Measurements from ENCODE around the gene TNFSF11.

TNFSF11 gene

DNA sequence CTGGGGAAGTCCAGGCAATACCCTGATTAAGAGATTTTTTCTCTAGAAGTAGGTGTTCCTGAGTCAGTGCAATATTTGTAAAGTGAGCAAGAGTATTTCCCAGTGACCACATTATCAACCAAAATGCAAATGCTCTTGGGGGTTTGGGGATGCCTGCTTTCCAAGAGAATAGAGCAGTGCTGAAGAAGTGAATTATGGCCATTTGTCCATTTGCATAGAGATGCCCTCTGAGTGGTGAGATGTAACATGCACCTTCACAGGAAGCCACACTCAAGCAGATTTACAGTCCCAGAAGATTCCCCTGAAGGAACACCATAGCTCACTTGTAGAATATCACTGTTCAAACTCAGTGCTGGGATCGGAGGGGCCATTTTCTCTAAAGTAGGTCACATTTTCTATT, 71.8 kb downstream of the TNFSF11 start:
- no peaks in the 10 kb centered on the region for H3K27me3 ChIP-seq (ENCODE audit: control insufficient read depth, insufficient read depth, low read length)
- no peak overlapping the region for H3K4me3 ChIP-seq (ENCODE audit: low read depth, low read length)
- H3K4me1 ChIP-seq (ENCODE audit: control insufficient read depth, insufficient read depth, low read length), result no peaks in the 10 kb centered on the region
- H3K36me3 ChIP-seq (ENCODE audit: control insufficient read depth, insufficient read depth, low read length), result no peaks in the 10 kb centered on the region
- no peaks in the 10 kb centered on the region for H3K9me3 ChIP-seq (ENCODE audit: control insufficient read depth, insufficient read depth, low read length)
- H3K9ac ChIP-seq (ENCODE audit: low read depth, low read length), result no peak overlapping the region

DNA sequence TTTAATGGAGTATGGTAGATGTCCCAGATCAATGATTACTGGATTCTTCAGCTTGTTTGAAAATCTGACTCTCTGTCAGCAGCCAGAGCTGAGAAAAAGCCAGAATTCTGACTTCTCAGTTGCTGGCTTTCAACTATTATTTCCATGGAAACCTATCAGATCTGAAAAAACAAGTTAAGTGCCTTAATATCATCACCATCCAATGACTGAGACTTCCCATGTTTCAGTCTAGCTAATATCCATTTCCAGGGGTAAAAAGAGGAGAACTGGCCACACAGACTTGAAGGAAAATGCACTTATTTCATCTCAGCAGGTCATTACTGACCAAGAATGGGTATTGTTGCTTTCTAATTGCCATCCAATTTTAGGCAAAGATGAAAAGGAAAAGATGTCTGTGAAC, 75.2 kb downstream of the TNFSF11 start:
- H3K4me1 ChIP-seq (ENCODE audit: control insufficient read depth, insufficient read depth, low read length), result no peaks in the 10 kb centered on the region
- H3K4me3 ChIP-seq (ENCODE audit: low read depth, low read length), result no peak overlapping the region
- no peaks in the 10 kb centered on the region for H3K27me3 ChIP-seq (ENCODE audit: control insufficient read depth, insufficient read depth, low read length)
- H3K9ac ChIP-seq (ENCODE audit: low read depth, low read length), result no peak overlapping the region
- H3K36me3 ChIP-seq (ENCODE audit: control insufficient read depth, insufficient read depth, low read length), result no peaks in the 10 kb centered on the region
- H3K9me3 ChIP-seq (ENCODE audit: control insufficient read depth, insufficient read depth, low read length), result no peaks in the 10 kb centered on the region

DNA sequence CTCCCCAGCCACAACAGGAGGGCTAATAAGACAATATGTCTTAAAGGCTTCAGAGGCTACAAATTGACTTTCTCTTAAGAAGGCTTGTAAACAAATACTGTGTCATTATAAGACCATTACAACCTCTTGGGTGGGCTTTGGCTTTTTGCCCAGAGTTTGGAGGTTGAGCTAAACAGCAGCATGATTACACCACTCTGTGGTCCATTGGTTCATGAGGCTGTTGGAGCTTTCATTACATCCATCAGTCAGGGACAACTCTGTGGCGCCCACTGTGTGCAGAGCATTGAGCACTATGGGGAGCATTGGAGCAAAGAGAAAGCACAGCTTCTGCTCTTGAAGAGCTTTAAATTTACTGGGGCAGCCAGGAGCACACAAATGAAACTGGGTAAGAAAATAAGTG, 75.9 kb downstream of the TNFSF11 start:
- no peaks in the 10 kb centered on the region for H3K9me3 ChIP-seq (ENCODE audit: control insufficient read depth, insufficient read depth, low read length)
- no peaks in the 10 kb centered on the region for H3K36me3 ChIP-seq (ENCODE audit: control insufficient read depth, insufficient read depth, low read length)
- no peaks in the 10 kb centered on the region for H3K27me3 ChIP-seq (ENCODE audit: control insufficient read depth, insufficient read depth, low read length)
- H3K9ac ChIP-seq (ENCODE audit: low read depth, low read length), result no peak overlapping the region
- no peak overlapping the region for H3K4me3 ChIP-seq (ENCODE audit: low read depth, low read length)
- H3K4me1 ChIP-seq (ENCODE audit: control insufficient read depth, insufficient read depth, low read length), result no peaks in the 10 kb centered on the region

DNA sequence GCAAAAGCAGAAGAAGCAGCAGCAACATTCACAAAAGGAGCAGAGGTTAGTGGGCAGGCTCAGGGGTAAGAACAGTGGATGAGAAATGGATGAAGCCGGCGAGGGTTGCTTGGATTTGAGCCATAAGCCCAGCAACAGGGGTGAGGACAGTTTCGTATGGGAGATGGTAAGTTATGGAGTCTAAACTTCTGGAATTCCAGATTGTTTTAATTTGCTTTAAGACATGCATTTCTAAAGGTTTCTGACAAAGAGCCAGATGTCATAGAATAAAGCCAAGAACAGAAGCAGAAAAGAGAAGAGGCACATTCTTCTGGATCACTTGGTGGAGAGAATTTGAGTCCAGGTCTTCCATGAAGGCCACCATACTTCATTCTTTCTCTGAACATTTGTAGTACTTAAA, 76.6 kb downstream of the TNFSF11 start:
- Histone ChIP-seq H3K9me3 (ENCODE audit: control insufficient read depth, insufficient read depth, low read length) (no peaks in the 10 kb centered on the region), H3K27me3 (ENCODE audit: control insufficient read depth, insufficient read depth, low read length) (no peaks in the 10 kb centered on the region), H3K36me3 (ENCODE audit: control insufficient read depth, insufficient read depth, low read length) (no peaks in the 10 kb centered on the region), H3K4me3 (ENCODE audit: low read depth, low read length) (no peak overlapping the region), H3K4me1 (ENCODE audit: control insufficient read depth, insufficient read depth, low read length) (peaks cover under 1% of the 10 kb centered on the region), H3K9ac (ENCODE audit: low read depth, low read length) (no peak overlapping the region)

DNA sequence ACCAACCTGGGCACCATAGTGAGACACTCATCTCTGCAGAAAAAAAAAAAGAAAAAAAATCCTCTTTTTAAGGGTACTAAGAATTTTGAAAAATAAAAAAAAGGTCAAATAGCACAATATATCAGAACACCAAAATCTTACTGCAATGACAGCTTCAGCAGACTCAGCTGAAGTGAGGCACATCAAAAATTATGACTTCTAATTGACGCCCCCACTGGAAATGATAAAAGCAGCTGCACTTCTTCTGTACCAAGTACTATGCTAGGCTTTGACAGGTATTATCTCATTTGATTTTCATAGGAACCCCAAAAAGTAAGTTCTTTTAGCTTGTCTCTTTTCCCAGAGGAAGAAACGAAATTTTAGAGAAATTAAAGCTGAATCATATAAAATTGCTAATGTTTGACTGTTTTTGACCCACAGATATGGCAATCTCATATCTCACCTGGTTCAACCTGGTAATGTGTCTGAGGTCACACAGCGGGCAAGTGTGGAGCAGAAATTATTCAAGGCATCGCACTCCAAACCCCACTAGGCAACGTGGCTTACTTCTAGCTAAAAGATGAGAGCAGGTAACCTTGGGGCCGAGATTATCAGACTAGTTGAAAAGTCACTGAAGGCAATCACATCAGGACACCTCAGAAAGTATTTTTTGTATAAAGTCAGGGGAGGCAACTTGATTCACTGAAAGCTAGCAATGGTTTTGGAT, 78.1 kb downstream of the TNFSF11 start:
- H3K36me3 ChIP-seq (ENCODE audit: control insufficient read depth, insufficient read depth, low read length), result no peaks in the 10 kb centered on the region

DNA sequence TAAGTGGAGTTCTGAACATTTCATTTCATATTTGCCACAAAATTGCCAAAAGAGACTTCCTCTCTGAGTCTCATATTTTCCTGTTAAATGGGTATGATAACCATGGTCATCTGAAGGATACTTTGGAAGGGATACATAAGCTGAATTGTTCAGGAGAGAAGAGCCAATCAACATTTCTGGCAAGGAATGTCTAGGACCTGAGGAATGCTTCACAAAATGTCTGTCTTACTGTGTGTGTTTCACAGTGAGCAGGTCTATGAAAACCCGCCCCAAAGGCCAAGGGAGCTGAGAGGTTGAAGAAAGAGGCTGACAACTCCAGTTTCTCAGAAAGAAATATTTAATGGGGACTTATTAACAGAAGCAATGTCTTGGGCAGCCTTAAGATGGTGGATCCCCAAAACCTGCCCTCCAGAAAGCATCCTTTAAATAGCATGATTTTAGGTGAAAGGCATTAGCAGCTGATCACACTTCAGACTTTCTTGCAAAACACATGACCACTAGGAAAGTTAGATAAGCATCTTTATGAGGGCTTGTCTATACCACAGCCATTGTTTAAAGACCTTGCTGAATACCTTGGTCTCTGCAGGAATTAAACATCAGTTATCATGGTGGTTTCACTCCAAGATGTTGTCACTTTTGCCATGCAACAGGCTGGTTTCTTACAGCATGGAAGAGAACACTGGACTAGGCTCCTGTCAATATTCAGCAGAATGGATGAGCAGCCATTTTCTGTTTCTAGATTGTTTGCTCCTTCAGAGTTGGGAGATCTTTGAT, 78.9 kb downstream of the TNFSF11 start:
- Histone ChIP-seq H3K4me3 (ENCODE audit: low read depth, low read length) (no peak overlapping the region), H3K36me3 (ENCODE audit: control insufficient read depth, insufficient read depth, low read length) (no peaks in the 10 kb centered on the region), H3K4me1 (ENCODE audit: control insufficient read depth, insufficient read depth, low read length) (peaks cover 9% of the 10 kb centered on the region), H3K27me3 (ENCODE audit: control insufficient read depth, insufficient read depth, low read length) (no peaks in the 10 kb centered on the region), H3K9ac (ENCODE audit: low read depth, low read length) (no peak overlapping the region), H3K9me3 (ENCODE audit: control insufficient read depth, insufficient read depth, low read length) (no peaks in the 10 kb centered on the region)

More for the DNA sequence above, 78.1 kb downstream of the TNFSF11 start:
- no peaks in the 10 kb centered on the region for H3K9me3 ChIP-seq (ENCODE audit: control insufficient read depth, insufficient read depth, low read length)
- no peak overlapping the region for H3K9ac ChIP-seq (ENCODE audit: low read depth, low read length)
- peaks cover 9% of the 10 kb centered on the region for H3K4me1 ChIP-seq (ENCODE audit: control insufficient read depth, insufficient read depth, low read length)
- no peaks in the 10 kb centered on the region for H3K27me3 ChIP-seq (ENCODE audit: control insufficient read depth, insufficient read depth, low read length)
- H3K4me3 ChIP-seq (ENCODE audit: low read depth, low read length), result no peak overlapping the region

DNA sequence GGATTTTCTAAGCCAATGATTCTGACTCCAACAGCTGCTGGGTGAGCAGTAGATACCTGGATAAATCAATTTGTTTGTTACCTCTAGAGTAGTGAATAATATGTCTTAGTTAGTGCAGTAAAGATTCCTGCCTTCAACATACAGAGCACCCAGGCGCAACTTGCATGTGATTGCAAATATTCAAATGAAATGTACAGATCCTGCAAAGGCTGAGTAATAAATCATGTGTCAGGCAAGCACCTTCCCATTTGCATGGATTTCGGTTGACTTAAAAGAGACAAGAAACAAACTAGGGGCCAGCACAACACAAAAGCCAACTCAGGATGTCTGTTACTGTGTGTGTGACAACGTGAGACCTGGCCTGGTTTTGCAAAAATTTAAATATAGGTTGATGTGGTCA, 79.7 kb downstream of the TNFSF11 start:
- H3K27me3 ChIP-seq (ENCODE audit: control insufficient read depth, insufficient read depth, low read length), result no peaks in the 10 kb centered on the region
- H3K4me3 ChIP-seq (ENCODE audit: low read depth, low read length), result no peak overlapping the region
- no peaks in the 10 kb centered on the region for H3K36me3 ChIP-seq (ENCODE audit: control insufficient read depth, insufficient read depth, low read length)

DNA sequence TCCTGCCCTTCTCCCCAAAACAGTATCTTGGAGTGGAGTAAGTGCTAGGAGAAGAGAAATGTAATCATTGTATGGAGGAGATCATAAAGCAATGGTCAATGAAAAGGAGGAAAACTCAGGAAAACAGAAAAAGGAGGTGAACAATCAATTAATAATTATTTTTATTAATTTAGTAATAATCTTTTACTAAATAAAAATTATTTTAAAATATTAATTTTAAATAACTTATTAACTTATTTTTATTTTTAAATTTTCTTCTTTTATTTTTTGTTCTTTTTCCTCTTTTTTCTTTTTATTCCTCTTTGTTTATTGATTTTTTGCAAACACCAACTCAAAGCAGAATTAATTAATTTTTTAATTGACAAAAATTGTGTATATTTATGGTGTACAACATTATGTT, 80.3 kb downstream of the TNFSF11 start:
- Histone ChIP-seq H3K4me3 (ENCODE audit: low read depth, low read length) (no peak overlapping the region), H3K9me3 (ENCODE audit: control insufficient read depth, insufficient read depth, low read length) (no peaks in the 10 kb centered on the region), H3K27me3 (ENCODE audit: control insufficient read depth, insufficient read depth, low read length) (no peaks in the 10 kb centered on the region), H3K36me3 (ENCODE audit: control insufficient read depth, insufficient read depth, low read length) (no peaks in the 10 kb centered on the region), H3K4me1 (ENCODE audit: control insufficient read depth, insufficient read depth, low read length) (peaks cover 9% of the 10 kb centered on the region), H3K9ac (ENCODE audit: low read depth, low read length) (no peak overlapping the region)

More for the DNA sequence above, 79.7 kb downstream of the TNFSF11 start:
- Histone ChIP-seq H3K9me3 (ENCODE audit: control insufficient read depth, insufficient read depth, low read length) (no peaks in the 10 kb centered on the region), H3K4me1 (ENCODE audit: control insufficient read depth, insufficient read depth, low read length) (peaks cover 9% of the 10 kb centered on the region), H3K9ac (ENCODE audit: low read depth, low read length) (no peak overlapping the region)

DNA sequence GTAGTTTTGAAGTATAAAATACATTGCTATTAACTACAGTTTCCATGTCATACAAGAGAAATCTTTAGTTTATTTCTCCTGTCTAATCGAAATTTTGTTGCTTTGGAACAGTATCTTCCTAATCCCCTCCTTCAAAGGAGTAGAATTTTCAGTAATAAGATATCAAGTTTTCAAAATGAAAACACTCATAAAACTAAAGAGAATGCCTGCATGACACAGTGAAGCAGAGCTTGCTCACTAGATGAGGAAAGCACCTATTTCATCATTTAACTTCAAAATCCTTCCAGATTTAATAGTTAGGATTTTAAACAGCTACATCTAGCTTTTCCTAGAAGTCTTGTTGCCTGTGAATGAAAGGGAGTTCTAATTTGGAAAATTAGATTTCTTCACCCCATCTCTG, 80.8 kb downstream of the TNFSF11 start:
- Histone ChIP-seq H3K27me3 (ENCODE audit: control insufficient read depth, insufficient read depth, low read length) (no peaks in the 10 kb centered on the region), H3K9me3 (ENCODE audit: control insufficient read depth, insufficient read depth, low read length) (no peaks in the 10 kb centered on the region), H3K9ac (ENCODE audit: low read depth, low read length) (no peak overlapping the region)

DNA sequence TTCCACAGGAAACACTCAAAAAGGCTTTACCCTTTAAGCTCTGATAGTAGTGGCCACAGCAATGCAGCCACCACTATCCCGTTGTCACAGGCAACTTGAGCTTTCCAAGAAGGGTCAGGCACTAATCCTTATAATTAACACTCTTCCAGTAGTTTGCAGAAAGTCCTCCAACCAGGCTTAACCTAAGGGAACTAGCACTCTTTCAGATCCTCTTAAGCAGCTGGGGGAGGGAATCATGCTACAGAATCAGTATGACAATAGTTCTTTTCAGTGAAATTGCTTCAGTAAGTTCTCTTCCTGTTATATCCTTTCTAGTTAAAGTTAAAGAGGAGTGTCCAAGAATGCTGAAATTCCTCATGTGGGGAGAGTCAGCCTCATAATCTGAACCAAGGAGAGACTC, 82.2 kb downstream of the TNFSF11 start:
- no peaks in the 10 kb centered on the region for H3K9me3 ChIP-seq (ENCODE audit: control insufficient read depth, insufficient read depth, low read length)
- H3K9ac ChIP-seq (ENCODE audit: low read depth, low read length), result no peak overlapping the region
- H3K4me3 ChIP-seq (ENCODE audit: low read depth, low read length), result no peak overlapping the region
- H3K27me3 ChIP-seq (ENCODE audit: control insufficient read depth, insufficient read depth, low read length), result no peaks in the 10 kb centered on the region
- peaks cover 9% of the 10 kb centered on the region for H3K4me1 ChIP-seq (ENCODE audit: control insufficient read depth, insufficient read depth, low read length)
- no peaks in the 10 kb centered on the region for H3K36me3 ChIP-seq (ENCODE audit: control insufficient read depth, insufficient read depth, low read length)

More for the DNA sequence above, 80.8 kb downstream of the TNFSF11 start:
- no peaks in the 10 kb centered on the region for H3K36me3 ChIP-seq (ENCODE audit: control insufficient read depth, insufficient read depth, low read length)
- no peak overlapping the region for H3K4me3 ChIP-seq (ENCODE audit: low read depth, low read length)
- H3K4me1 ChIP-seq (ENCODE audit: control insufficient read depth, insufficient read depth, low read length), result peaks cover 9% of the 10 kb centered on the region

DNA sequence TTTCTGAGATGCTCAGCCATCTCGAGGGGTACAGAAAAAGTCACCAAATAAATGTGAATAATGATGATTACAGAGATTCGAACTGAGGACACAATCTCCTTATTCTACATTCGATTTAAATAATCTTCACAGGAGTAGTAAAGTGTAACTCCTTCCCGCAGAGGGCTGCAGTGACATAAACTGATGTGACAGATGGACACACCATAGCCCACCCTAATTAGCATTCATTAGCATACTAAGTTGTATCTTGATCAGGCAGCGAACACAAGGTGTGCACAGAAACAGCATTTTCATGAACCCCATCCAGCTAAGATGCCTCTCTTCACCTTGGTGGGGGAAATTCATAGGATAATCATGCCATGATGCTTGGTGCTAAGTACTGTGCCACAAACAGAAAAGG, 83.0 kb downstream of the TNFSF11 start:
- Histone ChIP-seq H3K9ac (ENCODE audit: low read depth, low read length) (no peak overlapping the region), H3K9me3 (ENCODE audit: control insufficient read depth, insufficient read depth, low read length) (no peaks in the 10 kb centered on the region), H3K36me3 (ENCODE audit: control insufficient read depth, insufficient read depth, low read length) (no peaks in the 10 kb centered on the region), H3K27me3 (ENCODE audit: control insufficient read depth, insufficient read depth, low read length) (no peaks in the 10 kb centered on the region), H3K4me3 (ENCODE audit: low read depth, low read length) (no peak overlapping the region), H3K4me1 (ENCODE audit: control insufficient read depth, insufficient read depth, low read length) (peaks cover 9% of the 10 kb centered on the region)
